ENCODE results near the gene DHX30. TPM values are rescaled to one million over a fixed set of nuclear protein-coding genes. Genes with fewer than 3 reads are reported as not detected.
A peak's percentile ranks its signal among the peaks of the same experiment; 100 is the strongest.

Gene DHX30
- total RNA-seq, 2 experiments from 2014 or later, result 96.6 to 102 TPM

DNA sequence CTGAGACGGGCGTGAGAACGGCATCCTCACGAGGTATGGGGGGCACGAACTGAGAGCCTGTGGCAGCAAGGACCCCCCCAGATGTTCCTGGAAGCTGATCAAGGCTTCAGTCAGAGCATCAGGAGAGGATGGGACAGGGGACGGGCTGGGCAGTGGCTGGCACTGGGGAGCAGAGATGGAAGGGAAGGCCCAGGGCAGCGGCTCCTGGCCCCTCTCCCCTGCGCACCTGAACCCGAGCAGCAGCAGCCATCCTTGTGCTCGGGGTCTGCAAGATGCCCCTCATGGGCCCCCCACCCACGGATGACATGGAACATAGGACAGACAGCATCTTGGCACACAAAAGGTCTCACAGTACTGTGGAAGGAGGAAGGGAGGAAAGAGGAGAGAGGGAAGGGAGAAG is 51.3 kb downstream of the DHX30 start:
- CTCF ChIA-PET (ENCODE audit: unreplicated experiment), result interaction anchor here (0.6 kb wide), 1 partner anchor 29 kb away, joined by 3 read pairs; no protein-coding TSS in a partner anchor
- H3K27ac ChIP-seq (ENCODE audit: low read depth, low read length, poor library complexity, severe bottlenecking), result no peak overlapping the region
- intact Hi-C loops (cut with micrococcal nuclease; ENCODE audit: unreplicated experiment), result loop anchor here (5.0 kb wide), 1 partner anchor 138 kb away; no protein-coding TSS in a partner anchor
- peaks cover 27% of the 10 kb centered on the region for H3K36me3 ChIP-seq (ENCODE audit: insufficient read depth, low read length)
- H2AFZ ChIP-seq (ENCODE audit: low read length), result no peak overlapping the region
- H3K9me3 ChIP-seq (ENCODE audit: low read length), result no peaks in the 10 kb centered on the region
- POLR2A ChIA-PET, result no interaction called here
- no peaks in the 10 kb centered on the region for H4K20me1 ChIP-seq (ENCODE audit: insufficient read depth, low read length)
- no peak for TF ChIP-seq EZH2phosphoT487 (IDR thresholded peaks at IDR 0.05; ENCODE audit: borderline replicate concordance, low read depth, low read length)
- TF ChIP-seq, protein P1, sequence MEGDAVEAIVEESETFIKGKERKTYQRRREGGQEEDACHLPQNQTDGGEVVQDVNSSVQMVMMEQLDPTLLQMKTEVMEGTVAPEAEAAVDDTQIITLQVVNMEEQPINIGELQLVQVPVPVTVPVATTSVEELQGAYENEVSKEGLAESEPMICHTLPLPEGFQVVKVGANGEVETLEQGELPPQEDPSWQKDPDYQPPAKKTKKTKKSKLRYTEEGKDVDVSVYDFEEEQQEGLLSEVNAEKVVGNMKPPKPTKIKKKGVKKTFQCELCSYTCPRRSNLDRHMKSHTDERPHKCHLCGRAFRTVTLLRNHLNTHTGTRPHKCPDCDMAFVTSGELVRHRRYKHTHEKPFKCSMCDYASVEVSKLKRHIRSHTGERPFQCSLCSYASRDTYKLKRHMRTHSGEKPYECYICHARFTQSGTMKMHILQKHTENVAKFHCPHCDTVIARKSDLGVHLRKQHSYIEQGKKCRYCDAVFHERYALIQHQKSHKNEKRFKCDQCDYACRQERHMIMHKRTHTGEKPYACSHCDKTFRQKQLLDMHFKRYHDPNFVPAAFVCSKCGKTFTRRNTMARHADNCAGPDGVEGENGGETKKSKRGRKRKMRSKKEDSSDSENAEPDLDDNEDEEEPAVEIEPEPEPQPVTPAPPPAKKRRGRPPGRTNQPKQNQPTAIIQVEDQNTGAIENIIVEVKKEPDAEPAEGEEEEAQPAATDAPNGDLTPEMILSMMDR (conservative IDR thresholded peaks at IDR 0.05; ENCODE audit: low read length), result no peak
- no peaks in the 10 kb centered on the region for H3K4me1 ChIP-seq (ENCODE audit: insufficient read depth, low read length, poor library complexity, severe bottlenecking)
- no peak for DNase-seq (ENCODE audit: low spot score)
- H3K9me2 ChIP-seq (ENCODE audit: insufficient read depth, low read length), result no peaks in the 10 kb centered on the region
- no peak overlapping the region for H3K4me2 ChIP-seq (ENCODE audit: low read length)
- no TSS peak for BruUV-seq (replicated peaks)
- H3K4me3 ChIP-seq (ENCODE audit: low read depth, low read length, poor library complexity, severe bottlenecking), result no peak overlapping the region
- no peaks in the 10 kb centered on the region for H3K79me2 ChIP-seq (ENCODE audit: insufficient read depth, low read depth, low read length)

DNA sequence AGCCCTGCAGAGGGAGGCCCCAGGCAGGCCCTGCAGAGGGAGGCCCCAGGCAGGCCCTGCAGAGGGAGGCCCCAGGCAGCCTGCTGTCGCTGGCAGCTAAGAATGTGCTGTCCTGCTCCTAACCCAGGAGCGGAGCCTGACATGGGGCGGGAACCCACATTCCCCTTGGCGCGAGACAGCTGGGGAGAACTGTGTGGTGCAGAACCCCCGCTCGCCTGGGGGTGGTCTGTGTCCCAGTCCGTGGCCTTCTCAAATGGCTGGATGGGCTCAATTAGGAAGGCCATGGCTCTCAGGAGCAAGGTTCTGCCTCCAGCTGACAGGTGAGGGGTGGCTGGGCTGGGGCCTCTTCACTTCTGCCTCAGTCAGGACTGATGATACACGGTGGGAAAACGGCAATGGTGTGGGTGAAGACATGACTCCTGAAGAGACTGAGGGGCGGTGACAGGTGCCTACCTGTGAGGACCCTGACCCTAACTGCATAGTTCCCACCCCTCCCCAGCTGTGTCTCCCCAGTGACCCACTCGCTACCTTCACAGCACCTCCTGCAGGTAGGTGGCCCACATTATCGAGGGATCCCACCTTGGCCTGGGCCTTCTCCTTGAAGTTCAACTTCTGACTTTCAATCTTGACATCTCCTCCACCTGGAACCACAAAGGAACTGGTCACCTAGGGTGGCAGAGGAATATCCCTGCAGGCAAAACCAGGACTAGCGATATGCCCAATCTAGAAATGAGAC is 52.0 kb downstream of the DHX30 start:
- BruUV-seq (replicated peaks), result no TSS peak
- POLR2A ChIA-PET, result no interaction called here

More for the DNA sequence above, 52.0 kb downstream of the DHX30 start:
- H2AFZ ChIP-seq (ENCODE audit: low read length), result no peak overlapping the region
- CTCF ChIA-PET (ENCODE audit: unreplicated experiment), result interaction anchor here (0.6 kb wide), 1 partner anchor 30 kb away, joined by 3 read pairs; no protein-coding TSS in a partner anchor
- peaks cover 21% of the 10 kb centered on the region for H3K36me3 ChIP-seq (ENCODE audit: insufficient read depth, low read length)
- no peaks in the 10 kb centered on the region for H4K20me1 ChIP-seq (ENCODE audit: insufficient read depth, low read length)
- intact Hi-C loops (cut with micrococcal nuclease; ENCODE audit: unreplicated experiment), result loop anchor here (5.0 kb wide), 1 partner anchor 137 kb away; no protein-coding TSS in a partner anchor
- H3K79me2 ChIP-seq (ENCODE audit: insufficient read depth, low read depth, low read length), result no peaks in the 10 kb centered on the region
- no peak for TF ChIP-seq EZH2phosphoT487 (IDR thresholded peaks at IDR 0.05; ENCODE audit: borderline replicate concordance, low read depth, low read length)
- TF ChIP-seq, protein P1 (conservative IDR thresholded peaks at IDR 0.05; ENCODE audit: low read length), result peak; percentile 43
- no peak overlapping the region for H3K4me2 ChIP-seq (ENCODE audit: low read length)
- no peak for DNase-seq (ENCODE audit: low spot score)
- no peak overlapping the region for H3K27ac ChIP-seq (ENCODE audit: low read depth, low read length, poor library complexity, severe bottlenecking)
- H3K9me2 ChIP-seq (ENCODE audit: insufficient read depth, low read length), result no peaks in the 10 kb centered on the region
- no peaks in the 10 kb centered on the region for H3K4me1 ChIP-seq (ENCODE audit: insufficient read depth, low read length, poor library complexity, severe bottlenecking)
- H3K9me3 ChIP-seq (ENCODE audit: low read length), result no peaks in the 10 kb centered on the region
- H3K4me3 ChIP-seq (ENCODE audit: low read depth, low read length, poor library complexity, severe bottlenecking), result no peak overlapping the region
